K562 (cell line): ENCODE data around the gene DCXR. TPM values are rescaled to one million over a fixed set of nuclear protein-coding genes. Genes with fewer than 3 reads are reported as not detected.

Experiments
- DDX20 ChIP-seq: fragments of 450-650 bp; IDR thresholded peaks from 2 replicates; pipeline ENCODE4 v1.6.1; 2016; ENCODE audit warnings: missing genetic modification characterization, low read depth, mild to moderate bottlenecking, missing compliant biosample characterization, moderate library complexity
- FOXK2 ChIP-seq, 2 experiments: fragments of 450-650 bp; IDR thresholded peaks in 1 of 2; conservative IDR thresholded peaks in 1 of 2; 2 replicates each; pipeline ENCODE4 v1.6.1; 2016; ENCODE audit warnings: low read depth in 2 of 2, mild to moderate bottlenecking in 1 of 2
- HINFP ChIP-seq: fragments of 450-650 bp; conservative IDR thresholded peaks from 2 replicates; pipeline ENCODE4 v1.6.1; 2016; ENCODE audit warnings: missing genetic modification characterization, low read depth, mild to moderate bottlenecking, control low read depth, missing compliant biosample characterization
- NKRF ChIP-seq: fragments of 450-650 bp; IDR thresholded peaks from 2 replicates; pipeline ENCODE4 v1.6.1; 2016; ENCODE audit warnings: borderline replicate concordance
- TFAP4 ChIP-seq: sonication (generic); formaldehyde crosslinking; IDR thresholded peaks from 2 replicates; pipeline ENCODE4 v1.8.0; 2022; ENCODE audit warnings: missing genetic modification reagents, mild to moderate bottlenecking, moderate library complexity, borderline replicate concordance
- ZHX1 ChIP-seq: fragments of 150-350 bp; conservative IDR thresholded peaks from 2 replicates; pipeline ENCODE4 v1.6.1; 2014; ENCODE audit warnings: low read length
- polyA plus RNA-seq, 8 experiments: library from polyadenylated mRNA; depleted of rRNA in 4 of 8; stranded (reverse) in 5 of 8; unstranded in 3 of 8; fragments of >200 nt; fragmentation: Nextera tagmentation in 2 of 8; fragmentation: Illumina TruSeq in 1 of 8; extraction: Ambion mirVana in 2 of 8; extraction: Trizol in 1 of 8; gene quantifications; 2 replicates each; pipeline versions ENCODE4 v1.2.1 to v1.2.3, GENCODE V29; 2011 to 2014; ENCODE audit warnings: inconsistent platforms in 1 of 8, missing spikeins in 1 of 8
- total RNA-seq, 7 experiments: library from RNA; depleted of rRNA in 6 of 7; stranded (reverse); fragments of >200 nt in 6 of 7; fragmentation: Illumina TruSeq in 2 of 7; extraction: Trizol in 2 of 7; gene quantifications; 2 replicates each; pipeline versions ENCODE4 v1.2.1 to v1.2.3, GENCODE V29; 2011 to 2021; ENCODE audit warnings: low replicate concordance in 1 of 7

Gene DCXR
- total and polyA plus RNA-seq, 9 of the 15 experiments (the other 6 are each of a cell fraction or from before 2014, with no cell fraction given): 21.3 to 274 (median 156) TPM

GRCh38 chr17:82023447-82024241 lies 13.9 kb downstream of the DCXR start (continued):
- no peak for TF ChIP-seq HINFP (tag)
- peak; percentile 28; the same call in 1 of the 2 replicates for TF ChIP-seq TFAP4 (CRISPR knock-in tag)
- TF ChIP-seq ZHX1: no peak
- peak; percentile 47; the same call in 1 of the 2 replicates for TF ChIP-seq NKRF
- no peak for TF ChIP-seq DDX20 (tag)
- TF ChIP-seq FOXK2 (conservative IDR thresholded peaks at IDR 0.05 in 1 of 2, IDR thresholded peaks at IDR 0.05 in 1 of 2; ENCODE audit: low read depth in 2 of 2): no peak
